ENCODE measurements around the gene SORBS2. TPM values are rescaled to one million over a fixed set of nuclear protein-coding genes. Genes with fewer than 3 reads are reported as not detected.

Gene SORBS2
- polyA plus RNA-seq, 3 donors = 63.0 to 86.9 (median 86.2) TPM

GRCh38 chr4:185637163-185637875, 174.7 kb downstream of the SORBS2 start:
- no peak for DNase-seq (ENCODE audit: extremely low read depth in 1 of 11, low read depth in 9 of 11, low spot score in 4 of 11)

- DNase-seq (ENCODE audit: extremely low read depth in 1 of 11, low read depth in 9 of 11, low spot score in 4 of 11) = no peak
Observed at GRCh38 chr4:185634066-185634652, 177.8 kb downstream of the SORBS2 start.

DNA sequence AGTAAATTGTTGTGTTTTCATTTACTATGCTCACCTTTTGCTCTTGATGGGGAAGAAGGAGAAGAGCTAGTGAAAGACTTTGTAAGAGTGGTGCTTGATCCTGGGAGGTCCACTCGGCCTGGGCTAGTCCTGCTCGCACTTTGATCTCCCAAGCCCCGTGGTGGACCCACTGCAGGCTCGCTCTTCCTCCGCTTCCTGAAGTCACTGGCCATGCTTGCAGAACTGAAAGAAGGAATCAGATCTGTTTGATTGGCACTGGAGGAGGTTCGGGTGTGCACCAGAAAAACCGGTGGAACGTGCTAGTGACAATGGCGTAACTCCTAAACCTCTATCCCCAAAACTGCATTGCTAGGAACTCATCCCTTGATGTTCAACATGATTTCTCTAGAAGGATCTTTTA, 185.2 kb downstream of the SORBS2 start:
- no peak for DNase-seq (ENCODE audit: extremely low read depth in 1 of 11, low read depth in 9 of 11, low spot score in 4 of 11)

- DNase-seq (ENCODE audit: extremely low read depth in 1 of 11, low read depth in 9 of 11, low spot score in 4 of 11) = no peak
Observed at GRCh38 chr4:185625503-185625902, 186.5 kb downstream of the SORBS2 start.

DNA sequence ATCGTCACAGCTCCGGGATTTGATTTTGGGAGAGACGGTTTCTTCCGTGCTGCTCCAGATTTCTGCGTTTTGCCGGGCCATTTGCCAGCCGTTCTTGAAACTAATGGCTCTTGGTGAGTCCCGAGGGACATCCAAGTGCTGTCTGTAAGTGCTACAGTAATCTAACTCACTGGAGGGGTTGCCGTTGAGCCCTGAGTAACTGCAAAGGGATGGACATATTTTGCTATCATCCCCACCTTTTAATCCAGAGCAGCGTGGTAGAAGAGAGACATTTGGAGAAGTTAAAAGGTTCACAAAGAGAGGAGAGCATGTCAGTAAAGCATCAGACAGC, 187.8 kb downstream of the SORBS2 start:
- DNase-seq (ENCODE audit: extremely low read depth in 1 of 11, low read depth in 9 of 11, low spot score in 4 of 11) = no peak

DNA sequence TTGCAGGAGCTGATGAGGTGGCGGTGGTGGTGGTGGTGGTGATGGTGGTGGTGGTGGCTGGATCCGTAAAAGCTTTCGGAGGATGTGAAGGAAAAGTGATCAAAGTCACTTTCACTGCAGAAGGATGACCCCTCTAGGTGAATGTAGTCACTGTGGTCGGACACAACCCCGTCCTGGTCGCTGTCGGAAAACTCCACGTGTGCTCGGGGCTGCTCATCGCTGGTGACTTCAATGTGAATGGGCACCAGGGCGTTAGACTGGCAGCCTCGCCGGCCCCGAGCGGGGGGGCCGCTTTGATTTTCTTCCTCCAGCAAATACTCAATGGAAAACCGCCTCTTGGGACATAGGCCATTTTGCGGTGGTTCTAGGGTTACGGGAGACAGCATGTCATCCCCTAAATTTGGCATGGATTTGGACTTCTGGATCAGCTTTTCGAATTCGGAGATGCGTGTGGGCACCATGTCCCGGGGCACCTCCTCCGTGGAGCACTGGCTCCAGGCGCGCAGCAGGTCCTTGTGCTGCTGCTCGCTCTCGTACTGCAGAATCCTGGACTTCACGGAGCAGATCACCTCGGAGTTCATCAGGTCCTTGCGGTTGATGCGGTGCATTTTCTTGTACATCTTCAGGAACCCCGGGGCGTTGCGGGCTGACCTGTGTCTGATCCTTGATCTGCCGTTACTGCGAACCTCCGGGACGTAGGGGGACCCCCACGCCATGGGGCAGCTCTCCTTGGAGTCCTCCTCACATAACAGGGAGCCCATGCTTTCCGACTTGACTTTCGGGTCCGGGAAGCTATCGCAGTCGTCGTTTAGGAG, 188.3 kb downstream of the SORBS2 start:
- DNase-seq (ENCODE audit: extremely low read depth in 1 of 11, low read depth in 9 of 11, low spot score in 4 of 11) = no peak

DNA sequence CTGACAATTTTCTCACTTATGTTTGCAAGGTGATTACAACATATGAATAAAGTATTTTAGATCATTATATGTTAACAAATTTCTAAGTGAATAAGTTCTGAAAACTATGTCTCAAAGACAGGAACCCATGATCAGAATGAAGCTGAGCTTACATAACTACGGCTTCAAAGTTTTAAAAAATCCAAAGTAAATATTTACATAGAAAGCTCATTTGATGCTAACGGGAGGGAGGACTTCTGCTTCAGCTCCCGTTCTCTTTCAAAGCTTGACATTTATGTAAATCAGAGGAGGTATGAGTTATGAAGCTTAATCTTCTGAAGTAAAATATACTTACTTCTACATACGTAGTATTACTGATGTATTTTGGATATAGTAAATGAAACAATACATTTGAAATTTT, 203.8 kb downstream of the SORBS2 start:
- no peak for DNase-seq (ENCODE audit: extremely low read depth in 1 of 11, low read depth in 9 of 11, low spot score in 4 of 11)

- DNase-seq (ENCODE audit: extremely low read depth in 1 of 11, low read depth in 9 of 11, low spot score in 4 of 11) = no peak
Observed at GRCh38 chr4:185602397-185602796, 209.6 kb downstream of the SORBS2 start.

- DNase-seq (ENCODE audit: extremely low read depth in 1 of 11, low read depth in 9 of 11, low spot score in 4 of 11) = no peak
Observed at GRCh38 chr4:185600801-185601434, 211.1 kb downstream of the SORBS2 start.

GRCh38 chr4:185599553-185600243, 212.3 kb downstream of the SORBS2 start:
- no peak for DNase-seq (ENCODE audit: extremely low read depth in 1 of 11, low read depth in 9 of 11, low spot score in 4 of 11)

DNA sequence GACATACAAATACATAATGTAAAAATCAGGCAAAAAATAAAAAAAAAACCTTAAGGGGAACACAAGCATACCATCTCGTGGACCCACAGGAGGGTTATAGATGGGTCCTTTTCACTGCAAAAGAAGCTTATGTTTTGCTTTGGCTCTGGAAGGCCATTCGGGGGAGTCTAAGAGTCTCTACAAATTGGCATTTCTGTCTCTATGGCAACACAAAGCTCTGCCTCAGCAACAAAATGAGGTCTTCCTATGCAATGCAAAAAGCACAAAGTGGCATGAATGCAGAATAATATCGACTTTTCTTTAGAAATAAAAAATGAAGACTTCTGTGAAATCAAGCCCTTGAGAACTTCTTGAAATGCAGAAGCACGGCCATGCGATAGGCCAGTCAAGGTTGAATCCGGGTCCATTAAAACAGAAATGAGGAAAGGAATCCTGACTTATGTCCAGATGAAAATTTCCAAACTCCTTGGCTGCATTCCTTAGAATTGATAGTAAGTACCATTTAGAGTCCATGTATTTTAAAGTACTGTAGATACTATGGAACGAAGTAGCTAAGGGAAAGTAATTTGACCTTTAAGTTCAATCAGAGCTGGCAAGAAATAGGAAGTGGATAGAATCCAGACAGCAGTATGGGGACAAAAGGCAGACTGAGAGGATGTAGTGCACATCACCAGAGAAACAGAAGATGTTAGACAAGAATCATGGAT, 213.0 kb downstream of the SORBS2 start:
- DNase-seq (ENCODE audit: extremely low read depth in 1 of 11, low read depth in 9 of 11, low spot score in 4 of 11) = no peak

GRCh38 chr4:185597532-185598188, 214.3 kb downstream of the SORBS2 start:
- peak; percentile 60 to 78 (median 68) for DNase-seq (ENCODE audit: extremely low read depth in 1 of 11, low read depth in 9 of 11, low spot score in 4 of 11)

DNA sequence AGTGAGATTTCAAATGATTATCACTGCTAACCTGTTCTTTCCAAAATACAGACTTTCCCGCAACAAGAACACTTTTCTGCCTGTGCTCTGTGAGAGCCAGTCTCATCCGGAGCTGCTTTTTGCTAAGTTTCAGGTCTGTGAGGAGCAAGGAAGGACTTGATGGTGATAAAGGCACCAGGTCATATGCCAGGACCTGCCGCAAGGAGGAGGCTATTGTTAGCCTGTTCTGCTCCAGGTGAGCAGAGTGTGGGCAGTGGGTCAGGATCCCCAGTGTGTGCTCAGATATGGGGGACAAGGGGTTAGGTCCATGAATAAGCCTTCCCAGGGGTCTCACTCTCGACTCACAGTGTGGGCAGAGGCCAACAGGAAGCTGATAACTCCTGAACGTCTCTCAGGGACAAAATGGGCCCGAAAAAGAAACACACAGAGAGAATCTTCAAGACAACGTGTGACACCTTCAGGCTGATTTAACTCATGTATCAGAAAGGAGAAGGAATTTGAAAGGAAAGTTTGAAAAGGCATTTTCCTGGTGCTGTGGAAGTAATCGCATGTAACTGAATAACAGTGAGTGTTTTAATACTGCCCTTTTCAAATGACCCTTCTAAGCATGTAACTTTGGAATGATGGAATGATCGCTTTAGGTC, 219.0 kb downstream of the SORBS2 start:
- DNase-seq (ENCODE audit: extremely low read depth in 1 of 11, low read depth in 9 of 11, low spot score in 4 of 11) = no peak

GRCh38 chr4:185592438-185592837, 219.6 kb downstream of the SORBS2 start:
- no peak for DNase-seq (ENCODE audit: extremely low read depth in 1 of 11, low read depth in 9 of 11, low spot score in 4 of 11)

DNA sequence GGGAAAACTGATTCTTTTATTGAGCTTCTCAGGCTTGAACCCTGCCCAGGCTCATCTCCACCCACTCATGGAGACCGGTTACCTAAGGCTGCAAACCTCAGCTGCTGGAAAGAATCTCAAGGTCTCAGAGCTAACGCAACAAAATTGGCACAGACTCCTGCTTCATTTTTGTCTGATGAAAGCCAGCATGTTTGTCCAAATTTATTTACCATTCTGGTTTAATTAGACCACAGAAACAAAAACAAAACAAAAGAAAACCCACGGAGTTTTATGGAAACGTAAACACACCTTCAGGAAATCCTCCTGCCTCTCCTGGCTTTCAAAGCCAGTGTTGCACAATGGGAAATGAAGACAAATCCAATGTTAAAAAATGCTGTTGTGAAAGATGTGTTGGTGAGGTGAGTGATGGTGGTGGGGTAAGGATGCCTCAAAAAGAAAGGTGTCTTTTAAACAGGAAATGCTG, 220.3 kb downstream of the SORBS2 start:
- DNase-seq (ENCODE audit: extremely low read depth in 1 of 11, low read depth in 9 of 11, low spot score in 4 of 11) = no peak

DNA sequence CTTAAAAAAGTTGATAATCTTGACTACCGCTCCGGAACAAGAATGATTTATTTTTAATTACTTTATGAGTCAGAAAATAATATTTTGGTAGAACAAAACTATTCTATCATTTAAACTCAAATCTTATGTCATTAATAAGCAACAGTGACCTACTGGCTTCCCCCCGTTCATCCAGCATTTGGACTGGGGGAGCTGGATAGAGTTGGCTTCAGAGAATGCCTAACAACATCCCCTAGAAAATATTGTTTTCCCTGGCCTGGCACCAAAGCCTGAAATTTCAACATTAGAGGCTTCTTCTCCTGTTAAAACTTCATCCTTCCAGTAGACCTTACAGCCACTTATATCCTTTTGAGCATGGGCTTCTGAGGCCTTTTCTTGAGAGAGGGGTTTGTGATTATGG, 221.0 kb downstream of the SORBS2 start:
- DNase-seq (ENCODE audit: extremely low read depth in 1 of 11, low read depth in 9 of 11, low spot score in 4 of 11) = no peak

- no peak for DNase-seq (ENCODE audit: extremely low read depth in 1 of 11, low read depth in 9 of 11, low spot score in 4 of 11)
Observed at GRCh38 chr4:185589067-185589836, 222.7 kb downstream of the SORBS2 start.
